ENCODE data around the gene ZNF212.

The ZNF212 gene

DNA sequence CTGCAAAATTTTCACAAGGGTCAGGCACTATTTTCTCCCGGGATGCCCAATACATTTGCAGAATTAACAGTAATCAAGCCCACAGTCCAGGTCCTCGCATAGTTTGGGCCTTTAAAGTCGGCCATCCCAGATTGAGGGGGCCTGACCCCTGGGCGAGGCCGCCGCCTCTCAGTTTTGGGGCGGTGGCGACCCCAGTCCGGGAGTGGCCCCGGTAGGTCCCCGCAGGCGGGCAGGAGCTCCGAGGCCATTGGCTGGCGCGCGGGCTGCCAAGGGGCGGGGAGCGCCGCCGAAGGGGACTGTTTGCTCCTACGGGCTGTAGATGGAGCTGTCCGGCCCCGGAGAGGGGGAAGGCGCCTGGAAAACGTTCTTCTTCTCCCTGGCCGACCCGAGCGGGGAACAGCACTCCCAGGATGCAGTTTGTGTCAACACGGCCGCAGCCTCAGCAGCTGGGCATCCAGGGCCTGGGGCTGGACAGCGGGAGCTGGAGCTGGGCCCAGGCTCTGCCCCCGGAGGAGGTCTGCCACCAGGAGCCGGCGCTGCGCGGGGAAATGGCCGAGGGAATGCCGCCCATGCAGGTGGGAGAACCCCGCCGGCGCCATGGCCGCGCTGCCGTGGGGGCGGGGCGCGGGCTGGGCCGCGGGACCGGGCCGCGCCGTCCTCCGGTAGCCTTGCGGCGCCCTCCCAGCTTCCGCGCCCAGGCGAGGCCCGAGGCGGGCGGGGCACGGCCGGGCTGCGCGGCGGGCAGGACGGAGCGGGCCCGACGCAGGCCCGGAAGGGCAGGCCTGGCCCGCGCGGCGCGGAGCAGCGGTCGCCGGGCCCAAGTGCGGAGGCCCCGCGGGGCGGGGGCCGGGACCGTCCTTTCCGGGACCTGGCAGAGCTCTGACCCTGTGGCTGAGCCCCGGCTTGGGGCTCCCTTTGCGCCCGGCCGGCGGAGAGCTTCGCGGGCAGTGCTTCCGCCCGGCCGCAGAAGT lies 44.0 kb upstream of the ZNF212 start, which contains the start of gene ZNF282:
Gene ZNF282 (plus strand): TSS at position 367 of the 971 bp plus-strand sequence. CDS start 44 bp downstream, at position 411.
- peak; percentile 63 to 88 for DNase-seq (ENCODE audit: low read depth in 1 of 2, low spot score in 1 of 2)
- Histone ChIP-seq H3K27me3 (ENCODE audit: insufficient read depth, poor library complexity, severe bottlenecking) (no peaks in the 10 kb centered on the region), H3K4me3 (replicated peaks; ENCODE audit: insufficient read depth, low read length) (peak within 1 kb of the TSS; percentile 69), H3K27ac (replicated peaks) (peak within 1 kb of the TSS; percentile 87)
- TF ChIP-seq GABPA (IDR thresholded peaks at IDR 0.05; ENCODE audit: low read depth) (no peak), POLR2AphosphoS5 (IDR thresholded peaks at IDR 0.05; ENCODE audit: low read depth) (peak; percentile 77), SPI1 (IDR thresholded peaks at IDR 0.05; ENCODE audit: borderline replicate concordance, low read depth) (no peak)
- TF ChIP-seq, protein P1, sequence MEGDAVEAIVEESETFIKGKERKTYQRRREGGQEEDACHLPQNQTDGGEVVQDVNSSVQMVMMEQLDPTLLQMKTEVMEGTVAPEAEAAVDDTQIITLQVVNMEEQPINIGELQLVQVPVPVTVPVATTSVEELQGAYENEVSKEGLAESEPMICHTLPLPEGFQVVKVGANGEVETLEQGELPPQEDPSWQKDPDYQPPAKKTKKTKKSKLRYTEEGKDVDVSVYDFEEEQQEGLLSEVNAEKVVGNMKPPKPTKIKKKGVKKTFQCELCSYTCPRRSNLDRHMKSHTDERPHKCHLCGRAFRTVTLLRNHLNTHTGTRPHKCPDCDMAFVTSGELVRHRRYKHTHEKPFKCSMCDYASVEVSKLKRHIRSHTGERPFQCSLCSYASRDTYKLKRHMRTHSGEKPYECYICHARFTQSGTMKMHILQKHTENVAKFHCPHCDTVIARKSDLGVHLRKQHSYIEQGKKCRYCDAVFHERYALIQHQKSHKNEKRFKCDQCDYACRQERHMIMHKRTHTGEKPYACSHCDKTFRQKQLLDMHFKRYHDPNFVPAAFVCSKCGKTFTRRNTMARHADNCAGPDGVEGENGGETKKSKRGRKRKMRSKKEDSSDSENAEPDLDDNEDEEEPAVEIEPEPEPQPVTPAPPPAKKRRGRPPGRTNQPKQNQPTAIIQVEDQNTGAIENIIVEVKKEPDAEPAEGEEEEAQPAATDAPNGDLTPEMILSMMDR (IDR thresholded peaks at IDR 0.05; ENCODE audit: insufficient read depth, low read length), result peak; percentile 48
- TF ChIP-seq, protein P2, sequence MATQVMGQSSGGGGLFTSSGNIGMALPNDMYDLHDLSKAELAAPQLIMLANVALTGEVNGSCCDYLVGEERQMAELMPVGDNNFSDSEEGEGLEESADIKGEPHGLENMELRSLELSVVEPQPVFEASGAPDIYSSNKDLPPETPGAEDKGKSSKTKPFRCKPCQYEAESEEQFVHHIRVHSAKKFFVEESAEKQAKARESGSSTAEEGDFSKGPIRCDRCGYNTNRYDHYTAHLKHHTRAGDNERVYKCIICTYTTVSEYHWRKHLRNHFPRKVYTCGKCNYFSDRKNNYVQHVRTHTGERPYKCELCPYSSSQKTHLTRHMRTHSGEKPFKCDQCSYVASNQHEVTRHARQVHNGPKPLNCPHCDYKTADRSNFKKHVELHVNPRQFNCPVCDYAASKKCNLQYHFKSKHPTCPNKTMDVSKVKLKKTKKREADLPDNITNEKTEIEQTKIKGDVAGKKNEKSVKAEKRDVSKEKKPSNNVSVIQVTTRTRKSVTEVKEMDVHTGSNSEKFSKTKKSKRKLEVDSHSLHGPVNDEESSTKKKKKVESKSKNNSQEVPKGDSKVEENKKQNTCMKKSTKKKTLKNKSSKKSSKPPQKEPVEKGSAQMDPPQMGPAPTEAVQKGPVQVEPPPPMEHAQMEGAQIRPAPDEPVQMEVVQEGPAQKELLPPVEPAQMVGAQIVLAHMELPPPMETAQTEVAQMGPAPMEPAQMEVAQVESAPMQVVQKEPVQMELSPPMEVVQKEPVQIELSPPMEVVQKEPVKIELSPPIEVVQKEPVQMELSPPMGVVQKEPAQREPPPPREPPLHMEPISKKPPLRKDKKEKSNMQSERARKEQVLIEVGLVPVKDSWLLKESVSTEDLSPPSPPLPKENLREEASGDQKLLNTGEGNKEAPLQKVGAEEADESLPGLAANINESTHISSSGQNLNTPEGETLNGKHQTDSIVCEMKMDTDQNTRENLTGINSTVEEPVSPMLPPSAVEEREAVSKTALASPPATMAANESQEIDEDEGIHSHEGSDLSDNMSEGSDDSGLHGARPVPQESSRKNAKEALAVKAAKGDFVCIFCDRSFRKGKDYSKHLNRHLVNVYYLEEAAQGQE (IDR thresholded peaks at IDR 0.05; ENCODE audit: insufficient replicate concordance, low read depth), result peak; percentile 39

DNA sequence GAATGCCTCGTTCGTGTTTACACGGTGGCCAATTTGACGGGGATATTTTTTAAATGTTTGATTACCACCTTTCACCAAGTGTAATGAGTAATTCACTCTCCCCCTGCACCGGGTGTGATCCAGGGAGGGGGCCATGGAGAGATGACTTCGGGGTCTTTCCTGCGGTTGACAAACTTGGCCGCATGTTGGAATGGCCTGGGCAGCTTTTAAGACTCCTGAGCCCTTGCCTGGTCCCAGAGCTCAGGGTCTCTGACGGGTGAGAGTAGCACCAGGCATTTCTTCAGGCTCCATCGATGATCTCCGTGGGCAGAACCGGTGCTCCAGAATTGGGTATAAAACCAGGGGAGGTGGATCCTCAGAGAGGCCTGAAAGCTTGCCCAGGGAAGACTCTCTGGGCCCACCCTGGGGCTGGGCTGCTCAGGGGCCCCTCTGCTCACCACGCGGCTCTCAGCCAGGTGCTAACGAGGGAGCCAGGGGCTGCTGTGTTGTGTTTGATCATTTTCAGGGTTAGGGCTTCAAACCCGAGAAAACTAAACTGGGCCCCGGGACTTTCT lies 43.2 kb upstream of the ZNF212 start:
- H3K27ac ChIP-seq (replicated peaks), result peak overlapping the region; percentile 79
- no peaks in the 10 kb centered on the region for H3K27me3 ChIP-seq (ENCODE audit: insufficient read depth, poor library complexity, severe bottlenecking)
- TF ChIP-seq, protein P1 (IDR thresholded peaks at IDR 0.05; ENCODE audit: insufficient read depth, low read length), result no peak
- no peak; the same call in 1 of the 2 replicates for TF ChIP-seq POLR2AphosphoS5 (IDR thresholded peaks at IDR 0.05; ENCODE audit: low read depth)
- TF ChIP-seq GABPA (IDR thresholded peaks at IDR 0.05; ENCODE audit: low read depth), result no peak
- TF ChIP-seq, protein P2 (IDR thresholded peaks at IDR 0.05; ENCODE audit: insufficient replicate concordance, low read depth), result no peak
- TF ChIP-seq SPI1 (IDR thresholded peaks at IDR 0.05; ENCODE audit: borderline replicate concordance, low read depth), result no peak
- peak overlapping the region; percentile 69 for H3K4me3 ChIP-seq (replicated peaks; ENCODE audit: insufficient read depth, low read length)
- DNase-seq (ENCODE audit: low read depth in 1 of 2, low spot score in 1 of 2), result no peak

DNA sequence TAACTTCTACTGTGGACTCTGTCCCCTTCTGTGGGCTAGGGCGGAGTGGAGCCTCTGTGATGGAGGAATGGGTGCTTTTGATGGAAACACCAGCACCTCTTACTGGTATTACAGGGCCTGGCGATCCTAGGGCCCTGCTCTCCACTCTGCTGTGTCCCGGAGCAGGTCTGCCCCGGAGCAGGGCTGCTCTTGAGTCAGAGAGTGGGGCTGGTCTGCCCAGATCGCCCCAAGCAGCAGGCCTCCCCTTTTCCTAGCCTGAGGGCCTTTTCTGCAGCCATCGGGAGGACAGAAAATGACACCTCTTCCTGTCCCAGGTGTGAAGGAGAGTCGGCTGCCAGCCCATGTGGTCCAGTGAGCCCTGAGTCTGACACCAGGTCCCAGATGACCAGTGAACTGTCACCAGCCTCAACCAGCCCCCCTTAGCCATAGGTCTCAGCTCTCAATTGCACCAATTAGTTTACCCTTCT lies 42.7 kb upstream of the ZNF212 start:
- Histone ChIP-seq H3K4me3 (replicated peaks; ENCODE audit: insufficient read depth, low read length) (peak overlapping the region; percentile 69), H3K27ac (replicated peaks) (peak overlapping the region; percentile 79), H3K27me3 (ENCODE audit: insufficient read depth, poor library complexity, severe bottlenecking) (no peaks in the 10 kb centered on the region)
- DNase-seq (ENCODE audit: low read depth in 1 of 2, low spot score in 1 of 2), result peak in 1 of 2 experiments; percentile 13
- TF ChIP-seq GABPA (IDR thresholded peaks at IDR 0.05; ENCODE audit: low read depth) (no peak), SPI1 (IDR thresholded peaks at IDR 0.05; ENCODE audit: borderline replicate concordance, low read depth) (no peak), POLR2AphosphoS5 (IDR thresholded peaks at IDR 0.05; ENCODE audit: low read depth) (no peak)
- TF ChIP-seq, protein P2 (IDR thresholded peaks at IDR 0.05; ENCODE audit: insufficient replicate concordance, low read depth), result no peak
- TF ChIP-seq, protein P1 (IDR thresholded peaks at IDR 0.05; ENCODE audit: insufficient read depth, low read length), result no peak

All from HL-60 (cell line).